Left cardiac atrium (tissue), 4 donors: ENCODE data around the gene FSCB. TPM values are rescaled to one million over a fixed set of nuclear protein-coding genes. Genes with fewer than 3 reads are reported as not detected.
A peak's percentile ranks its signal among the peaks of the same experiment; 100 is the strongest.
"Not testable (repeated sequence)": the region's sequence is repeated elsewhere in the genome, so short reads cannot be mapped to it uniquely, and the experiment has no call there.

Experiments
- ATAC-seq, 2 donors: fragments of 200-7000 bp; cut with Tn5 transposase; one replicate each; pipeline ENCODE4 v1.9.1; 2020; ENCODE audit warnings: mild to moderate bottlenecking in 2 of 2, moderate library complexity in 2 of 2
- DNase-seq: peaks from one replicate; pipeline ENCODE4 v3.0.0-alpha.2; 2020
- intact Hi-C, 2 donors: fragments of 100-400 bp; cut with DNase I; formaldehyde crosslinking; loops; one replicate each; pipeline versions ENCODE4 v1.14.1 to v1.15.1; 2022 to 2023
- long read RNA-seq: library from polyadenylated mRNA; unstranded; transcript quantifications from one replicate; pipeline ENCODE4 v2.0.0, GENCODE V29; 2021
- total RNA-seq, 2 donors: library from RNA; stranded (reverse); fragmentation: NEBNext Ultra II Directional; extraction: Animal tissue kit (Norgen Biotek cat#: 25700); gene quantifications; one replicate each; pipeline ENCODE4 v1.2.1, GENCODE V29; 2021
- donor health status: DM: no; HTN: yes; CAD: no.
- donor health status: DM: no; HTN: yes; CAD: no; lungs with severe emphysema.
- donor health status: DM: yes; HTN: yes; CAD: no.
- donor health status: Dilated cardiomyopathy.

FSCB gene, protein sequence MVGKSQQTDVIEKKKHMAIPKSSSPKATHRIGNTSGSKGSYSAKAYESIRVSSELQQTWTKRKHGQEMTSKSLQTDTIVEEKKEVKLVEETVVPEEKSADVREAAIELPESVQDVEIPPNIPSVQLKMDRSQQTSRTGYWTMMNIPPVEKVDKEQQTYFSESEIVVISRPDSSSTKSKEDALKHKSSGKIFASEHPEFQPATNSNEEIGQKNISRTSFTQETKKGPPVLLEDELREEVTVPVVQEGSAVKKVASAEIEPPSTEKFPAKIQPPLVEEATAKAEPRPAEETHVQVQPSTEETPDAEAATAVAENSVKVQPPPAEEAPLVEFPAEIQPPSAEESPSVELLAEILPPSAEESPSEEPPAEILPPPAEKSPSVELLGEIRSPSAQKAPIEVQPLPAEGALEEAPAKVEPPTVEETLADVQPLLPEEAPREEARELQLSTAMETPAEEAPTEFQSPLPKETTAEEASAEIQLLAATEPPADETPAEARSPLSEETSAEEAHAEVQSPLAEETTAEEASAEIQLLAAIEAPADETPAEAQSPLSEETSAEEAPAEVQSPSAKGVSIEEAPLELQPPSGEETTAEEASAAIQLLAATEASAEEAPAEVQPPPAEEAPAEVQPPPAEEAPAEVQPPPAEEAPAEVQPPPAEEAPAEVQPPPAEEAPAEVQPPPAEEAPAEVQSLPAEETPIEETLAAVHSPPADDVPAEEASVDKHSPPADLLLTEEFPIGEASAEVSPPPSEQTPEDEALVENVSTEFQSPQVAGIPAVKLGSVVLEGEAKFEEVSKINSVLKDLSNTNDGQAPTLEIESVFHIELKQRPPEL
- not detected for total RNA-seq
- long read RNA-seq = 0 reads

DNA sequence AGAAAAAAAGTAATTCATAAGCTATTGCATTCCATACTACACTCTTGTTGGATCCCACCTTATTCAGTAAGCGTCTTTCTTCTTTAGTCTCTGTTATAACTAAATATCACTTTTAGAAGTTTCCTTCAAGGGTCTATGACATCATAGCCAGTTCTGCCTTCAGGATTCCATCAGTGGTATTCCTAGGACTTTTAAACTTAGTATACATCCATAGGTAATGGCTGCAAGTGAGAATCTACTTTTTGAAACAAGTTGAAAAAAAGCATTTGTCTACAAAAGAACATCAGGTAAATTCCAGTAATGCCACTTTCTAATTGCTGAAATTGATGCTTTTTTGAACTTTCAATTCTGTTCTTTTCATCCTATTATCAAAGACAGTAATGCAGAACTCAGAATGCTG is at the start of gene FSCB:
FSCB (minus strand) TSS at position 101 of the 400 bp plus-strand sequence. CDS start 296 bp downstream, outside the sequence.
- intact Hi-C loops = no loop called here
- ATAC-seq (no peak), DNase-seq (no peak)

DNA sequence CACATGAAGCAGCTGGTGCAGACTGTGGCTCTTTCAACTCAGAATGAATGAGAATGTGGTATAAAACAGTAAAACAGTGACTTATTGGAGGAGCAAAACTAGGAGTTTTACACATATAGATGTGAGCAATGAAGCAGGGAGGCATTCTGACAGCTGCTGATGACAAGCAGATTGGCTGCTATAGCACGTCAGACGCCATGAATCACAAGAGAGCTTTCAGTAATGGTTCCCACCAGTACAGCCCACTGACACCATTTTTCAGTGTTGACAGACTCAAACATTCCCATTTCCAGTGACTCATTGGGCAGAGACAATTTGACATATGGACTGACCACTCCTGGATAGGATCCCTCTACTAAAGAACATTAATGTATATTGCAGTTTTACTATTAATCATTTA is 24.6 kb upstream of the FSCB start:
- intact Hi-C loops = no loop called here
- DNase-seq (no peak), ATAC-seq (no peak)

DNA sequence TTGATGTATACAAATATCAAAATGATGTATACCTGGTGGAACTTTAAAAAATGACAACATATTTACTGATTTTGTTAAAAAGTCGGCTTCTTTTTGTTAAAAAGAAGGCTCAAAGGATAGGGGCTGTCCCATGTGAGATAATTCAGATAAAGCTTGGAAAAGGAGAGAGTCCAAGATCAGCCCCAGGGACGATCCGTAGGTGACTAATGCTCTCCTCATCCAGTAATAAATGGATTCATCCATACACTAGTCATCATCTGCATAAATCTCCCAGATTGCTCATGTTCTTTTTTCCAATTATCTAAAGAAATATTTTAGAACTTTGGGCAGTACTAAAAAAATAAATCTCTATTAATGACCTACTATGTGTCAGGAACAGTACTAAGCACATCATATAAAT is 23.4 kb upstream of the FSCB start:
- ATAC-seq (no peak), DNase-seq (no peak)
- intact Hi-C loops = no loop called here

DNA sequence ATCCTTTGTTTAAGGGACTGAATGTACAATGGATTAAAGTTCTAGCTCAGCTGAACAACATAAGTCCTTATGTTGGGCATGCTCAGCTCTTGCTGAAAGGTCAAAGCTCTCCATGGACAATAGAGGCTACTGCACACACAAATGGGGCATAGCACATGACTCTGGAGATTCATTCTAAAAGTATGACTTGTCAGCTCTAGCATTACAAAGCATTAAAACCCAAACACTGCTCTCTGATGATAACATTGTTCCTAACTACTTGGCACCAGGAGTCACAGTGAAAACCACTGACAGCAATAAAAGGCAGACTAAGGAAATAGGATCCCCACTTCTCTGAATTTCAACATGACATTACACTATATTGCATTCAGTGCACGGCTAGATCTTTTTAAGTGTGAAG is 21.9 kb upstream of the FSCB start:
- intact Hi-C loops = no loop called here

DNA sequence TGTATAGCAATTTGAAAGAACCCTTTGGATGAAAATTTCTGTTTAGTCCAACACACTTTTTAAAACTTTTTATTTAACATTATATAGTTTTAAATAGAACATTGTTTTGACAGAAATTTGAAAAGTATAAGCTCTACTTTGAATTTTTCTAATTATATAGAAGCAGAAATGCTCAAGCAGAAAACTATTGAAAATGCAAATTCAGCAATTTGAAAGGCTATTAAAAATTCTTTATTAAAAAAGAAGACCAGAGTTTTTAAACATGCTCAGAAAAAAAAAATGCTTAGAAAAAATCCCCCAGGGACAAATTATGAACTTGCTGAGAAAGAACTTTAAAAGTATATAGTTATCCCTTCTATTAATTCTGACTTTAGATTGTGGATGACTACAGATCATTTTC is 21.1 kb upstream of the FSCB start:
- DNase-seq (no peak), ATAC-seq (no peak)
- intact Hi-C loops = no loop called here

More for the DNA sequence above, 21.9 kb upstream of the FSCB start:
- DNase-seq (no peak), ATAC-seq (no peak)

DNA sequence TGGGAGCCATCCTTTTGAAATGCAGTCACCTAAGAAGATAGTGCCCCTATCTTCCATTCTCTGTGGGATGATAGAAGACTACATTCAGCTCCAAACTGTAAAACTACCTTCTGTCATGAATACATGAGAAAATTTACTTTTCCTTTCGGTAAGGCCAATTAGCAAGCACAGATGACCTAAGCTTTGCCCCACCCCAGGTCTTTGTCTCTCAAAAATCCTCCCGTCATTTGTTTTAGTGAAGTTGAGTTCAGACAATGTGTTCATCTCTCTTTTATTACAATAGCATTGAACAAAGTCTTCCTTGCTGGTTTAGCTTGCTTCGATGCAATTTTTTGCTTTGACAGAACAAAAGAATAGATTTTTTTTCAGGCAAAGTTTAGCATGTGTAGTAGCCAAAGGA is 18.2 kb upstream of the FSCB start:
- intact Hi-C loops = no loop called here
- ATAC-seq = no peak
- no peak for DNase-seq

DNA sequence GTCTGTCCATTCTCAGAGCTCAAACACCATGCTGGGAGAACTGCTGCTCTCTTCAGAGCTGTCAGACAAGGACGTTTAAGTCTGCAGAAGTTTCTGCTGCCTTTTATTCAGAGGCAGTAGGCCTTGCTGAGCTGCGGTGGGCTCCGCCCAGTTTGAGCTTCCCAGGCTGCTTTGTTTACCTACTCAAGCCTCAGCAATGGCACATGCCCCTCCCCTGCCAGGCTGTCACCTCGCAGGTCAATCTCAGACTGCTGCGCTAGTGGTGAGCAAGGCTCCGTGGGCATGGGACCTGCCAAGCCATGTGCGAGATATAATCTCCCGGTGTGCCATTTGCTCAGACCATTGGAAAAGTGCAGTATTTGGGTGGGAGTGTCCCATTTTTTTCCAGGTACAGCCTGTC is 8.6 kb upstream of the FSCB start:
- intact Hi-C loops, DNase-seq, ATAC-seq: not testable (repeated sequence)

DNA sequence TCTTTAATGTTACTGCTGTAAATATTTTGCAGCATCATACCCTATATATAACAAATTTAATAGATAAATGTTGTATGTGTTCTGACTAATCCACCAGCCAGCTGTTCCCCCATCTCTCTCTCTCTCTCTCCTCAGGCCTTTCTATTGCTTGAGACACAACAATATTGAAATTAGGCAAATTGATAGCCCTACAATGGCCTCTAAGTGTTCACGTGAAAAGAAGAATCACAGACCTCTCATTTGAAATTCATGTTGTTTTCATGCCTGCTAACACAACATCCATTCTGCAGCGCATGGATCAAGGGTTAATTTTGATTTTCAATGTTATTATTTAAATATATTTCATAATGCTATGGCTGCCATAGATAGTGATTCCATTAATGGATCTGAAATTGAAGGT is 1.8 kb upstream of the FSCB start:
- DNase-seq (no peak), ATAC-seq (no peak)
- intact Hi-C loops = no loop called here

DNA sequence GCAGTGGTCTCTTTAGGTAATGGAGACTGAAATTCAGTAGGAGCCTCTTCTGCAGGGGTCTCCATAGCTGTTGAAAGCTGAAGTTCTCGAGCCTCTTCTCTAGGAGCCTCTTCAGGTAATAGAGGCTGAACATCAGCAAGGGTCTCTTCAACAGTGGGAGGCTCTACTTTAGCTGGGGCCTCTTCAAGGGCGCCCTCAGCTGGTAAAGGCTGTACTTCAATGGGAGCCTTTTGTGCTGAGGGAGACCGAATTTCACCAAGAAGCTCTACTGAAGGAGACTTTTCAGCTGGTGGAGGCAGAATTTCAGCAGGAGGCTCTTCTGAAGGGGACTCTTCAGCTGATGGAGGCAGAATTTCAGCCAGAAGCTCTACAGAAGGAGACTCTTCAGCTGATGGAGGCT is 1.5 kb downstream of the FSCB start:
- ATAC-seq = no peak
- DNase-seq = no peak
- intact Hi-C loops = no loop called here

DNA sequence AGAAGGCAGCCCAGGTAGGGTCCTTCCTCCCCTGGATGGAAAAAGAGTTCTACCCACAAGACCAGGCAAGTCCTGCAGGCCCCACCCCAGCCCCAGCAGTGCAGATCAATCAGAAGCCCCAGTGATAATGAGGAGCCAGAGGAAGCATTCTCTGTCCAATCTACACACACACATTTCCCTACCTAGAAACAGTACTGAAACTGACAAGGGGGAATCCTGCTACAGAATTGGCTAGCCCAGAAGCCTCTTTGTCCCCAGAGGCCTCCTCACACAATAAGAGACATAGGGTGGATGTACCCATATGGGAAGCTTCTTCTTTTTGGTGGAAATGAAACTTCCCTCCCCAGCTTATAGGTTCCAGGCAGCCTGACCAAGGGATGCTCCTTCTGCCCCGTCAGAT is 9.9 kb downstream of the FSCB start:
- intact Hi-C loops = no loop called here
- DNase-seq (no peak), ATAC-seq (no peak)

DNA sequence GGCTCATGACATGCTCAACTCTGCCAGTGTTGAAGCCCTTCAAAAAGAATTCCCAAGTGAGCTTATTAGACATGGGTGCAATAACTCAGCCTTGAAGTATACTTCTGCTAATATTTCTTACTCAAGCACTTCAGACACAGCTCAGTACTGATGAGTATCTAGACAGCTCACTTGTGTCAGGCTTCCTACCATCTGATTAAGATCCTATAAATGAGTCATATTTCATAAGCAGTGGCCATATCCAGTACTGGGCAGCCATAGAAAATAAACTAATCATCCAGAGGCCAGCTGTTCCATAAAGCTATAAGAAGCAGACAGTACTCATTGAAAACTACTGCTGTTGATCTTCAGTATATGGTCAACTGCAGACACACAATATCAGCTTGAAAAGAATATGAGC is 12.9 kb downstream of the FSCB start:
- ATAC-seq = no peak
- intact Hi-C loops = no loop called here
- DNase-seq = no peak

DNA sequence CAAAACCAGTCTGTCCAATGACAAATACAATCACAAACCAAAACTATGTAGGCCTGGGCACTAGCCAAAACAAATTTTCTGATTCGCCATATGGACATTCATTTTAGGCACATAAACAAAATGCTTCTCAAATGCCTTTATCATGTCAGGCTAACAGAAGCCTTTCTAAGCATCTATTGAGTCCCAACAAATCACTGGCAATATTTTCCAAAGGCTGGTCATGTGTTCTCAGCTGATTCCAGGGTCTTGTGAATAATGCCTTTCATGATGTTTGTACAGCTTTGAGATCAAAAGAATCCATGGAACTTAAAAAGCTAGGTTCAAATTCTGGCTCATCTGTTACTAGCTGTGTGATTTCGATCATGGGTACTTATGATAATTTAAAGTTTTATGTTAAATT is 16.1 kb downstream of the FSCB start:
- DNase-seq = no peak
- intact Hi-C loops = no loop called here
- ATAC-seq = no peak

DNA sequence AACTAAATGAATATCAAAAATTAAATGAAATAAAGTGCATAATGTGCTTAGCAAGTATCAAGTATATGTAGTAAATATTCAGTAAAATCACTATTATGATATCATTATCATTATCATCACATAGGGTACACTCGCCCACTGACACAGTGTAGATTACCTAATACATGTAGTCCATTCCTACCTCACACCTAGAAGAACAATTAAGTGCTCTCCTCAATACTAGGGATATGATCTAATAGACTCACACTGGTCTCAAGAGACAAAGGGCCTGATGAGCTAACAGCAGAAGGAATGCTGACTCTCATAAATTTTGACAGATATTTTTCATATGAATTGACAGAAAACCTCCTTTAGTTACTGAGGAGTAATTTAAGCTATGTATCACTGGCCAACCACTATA is 29.1 kb downstream of the FSCB start:
- DNase-seq (no peak), ATAC-seq (no peak)
- intact Hi-C loops = no loop called here

DNA sequence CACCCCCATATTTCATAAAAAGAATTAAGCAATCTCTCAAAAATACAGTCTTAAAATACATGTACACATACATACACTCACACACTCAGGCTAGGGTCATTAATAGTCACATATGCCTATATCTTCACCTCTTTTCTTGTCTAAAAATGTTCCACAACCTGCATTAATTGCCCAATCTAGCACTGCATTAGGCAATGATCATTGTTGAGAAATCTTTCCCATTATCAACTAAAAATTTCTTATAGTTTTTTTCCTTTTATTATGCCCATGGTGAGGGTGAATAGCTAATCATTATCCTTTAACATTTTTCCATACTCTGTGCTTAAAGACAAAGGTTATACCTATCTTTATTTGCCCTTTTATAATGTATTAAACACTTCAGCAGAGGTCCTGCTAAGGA is 38.3 kb downstream of the FSCB start:
- no peak for ATAC-seq

DNA sequence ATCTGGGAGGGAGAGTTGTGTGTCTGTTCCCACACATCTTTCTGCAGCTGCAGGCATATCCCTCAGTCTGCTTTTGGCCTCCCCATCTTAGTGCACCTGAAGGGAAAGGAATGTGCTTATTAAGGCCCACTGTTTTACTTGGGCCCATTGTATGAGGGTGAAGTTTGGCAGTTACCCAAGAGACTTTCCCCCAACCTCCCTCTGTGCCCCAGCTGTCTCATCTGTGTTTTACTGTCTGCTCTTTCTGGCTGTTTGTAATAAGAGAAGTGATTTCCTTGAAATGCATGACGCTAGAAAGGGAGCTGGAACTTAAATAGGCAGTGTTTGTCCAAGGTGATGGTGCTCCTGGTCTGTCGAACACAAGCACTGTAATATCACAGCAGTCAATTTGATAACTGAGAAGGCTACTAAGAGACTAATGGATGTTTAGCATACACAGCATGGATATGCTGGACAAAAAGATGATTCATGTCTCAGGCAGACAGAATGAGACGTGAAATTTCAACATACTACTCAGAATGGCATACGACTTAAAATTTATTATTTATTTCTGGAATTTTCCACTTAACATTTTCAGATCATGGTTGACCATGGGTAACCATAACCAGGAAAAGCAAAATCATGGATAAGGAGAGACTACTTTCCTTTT is 43.6 kb downstream of the FSCB start:
- ATAC-seq (peak in 1 of 2 donors; percentile 90), DNase-seq (no peak)
- intact Hi-C loops = no loop called here

More for the DNA sequence above, 38.3 kb downstream of the FSCB start:
- intact Hi-C loops = no loop called here
- no peak for DNase-seq

DNA sequence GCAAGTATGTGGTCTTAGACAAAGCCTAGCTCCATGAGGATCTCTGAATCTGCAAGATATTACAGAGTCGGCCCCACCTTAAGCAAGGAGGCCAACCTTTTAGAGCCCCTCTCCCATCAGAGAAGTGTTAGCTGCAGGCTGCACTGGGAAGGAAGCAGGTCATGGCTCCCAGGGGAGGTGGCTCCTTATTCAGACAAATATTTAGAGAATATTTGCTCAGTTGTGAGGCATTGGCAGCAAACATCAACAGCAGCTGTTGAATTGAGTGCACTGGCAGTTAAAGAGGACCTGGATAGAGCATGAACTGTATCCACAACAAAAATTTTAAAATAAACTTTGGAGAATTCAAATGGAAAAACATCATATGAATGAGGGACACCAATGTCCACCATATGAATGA is 44.7 kb downstream of the FSCB start:
- ATAC-seq (peak in 1 of 2 donors; percentile 53), DNase-seq (no peak)
- intact Hi-C loops = no loop called here

DNA sequence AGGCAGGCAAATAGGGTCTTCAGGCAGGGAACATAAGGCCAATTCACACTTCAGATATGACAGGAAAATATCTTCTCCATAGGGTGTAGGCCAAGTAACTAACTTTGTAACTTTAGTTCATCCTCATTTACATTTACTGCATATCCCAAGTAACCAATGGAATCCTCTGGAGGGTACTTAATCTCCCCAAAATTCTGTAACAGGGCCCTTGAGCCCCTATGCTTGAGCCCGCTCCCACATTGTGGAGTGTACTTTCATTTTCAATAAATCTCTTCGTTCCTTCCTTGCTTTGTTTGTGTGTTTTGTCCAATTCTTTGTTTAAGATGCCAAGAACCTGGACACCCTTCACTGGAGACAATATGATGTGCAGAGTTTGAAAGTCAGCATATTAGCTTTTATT is 45.3 kb downstream of the FSCB start:
- intact Hi-C loops = no loop called here
- no peak for ATAC-seq
- DNase-seq = no peak
